Stimulated activated CD8-positive, alpha-beta memory T cell treated with anti-CD3 and anti-CD28 coated beads, Interleukin-12 subunit alpha, Interleukin-12 subunit beta, amount 100 ng/mL, for 24 hours (primary cell): ENCODE measurements around the gene DDIT4.
"Not testable (repeated sequence)": the region's sequence is repeated elsewhere in the genome, so short reads cannot be mapped to it uniquely, and the experiment has no call there.

Experiments used
- DNase-seq: peaks from one replicate; pipeline ENCODE4 v3.0.0-alpha.2; 2020; ENCODE audit errors: extremely low read depth

The DDIT4 gene

GRCh38 chr10:72267819-72268399 lies 5.8 kb upstream of the DDIT4 start:
- DNase-seq, result no peak

- not testable (repeated sequence) for DNase-seq
Measured at GRCh38 chr10:72268475-72269200, 5.1 kb upstream of the DDIT4 start.

GRCh38 chr10:72270607-72271281 lies 3.0 kb upstream of the DDIT4 start:
- no peak for DNase-seq

DNA sequence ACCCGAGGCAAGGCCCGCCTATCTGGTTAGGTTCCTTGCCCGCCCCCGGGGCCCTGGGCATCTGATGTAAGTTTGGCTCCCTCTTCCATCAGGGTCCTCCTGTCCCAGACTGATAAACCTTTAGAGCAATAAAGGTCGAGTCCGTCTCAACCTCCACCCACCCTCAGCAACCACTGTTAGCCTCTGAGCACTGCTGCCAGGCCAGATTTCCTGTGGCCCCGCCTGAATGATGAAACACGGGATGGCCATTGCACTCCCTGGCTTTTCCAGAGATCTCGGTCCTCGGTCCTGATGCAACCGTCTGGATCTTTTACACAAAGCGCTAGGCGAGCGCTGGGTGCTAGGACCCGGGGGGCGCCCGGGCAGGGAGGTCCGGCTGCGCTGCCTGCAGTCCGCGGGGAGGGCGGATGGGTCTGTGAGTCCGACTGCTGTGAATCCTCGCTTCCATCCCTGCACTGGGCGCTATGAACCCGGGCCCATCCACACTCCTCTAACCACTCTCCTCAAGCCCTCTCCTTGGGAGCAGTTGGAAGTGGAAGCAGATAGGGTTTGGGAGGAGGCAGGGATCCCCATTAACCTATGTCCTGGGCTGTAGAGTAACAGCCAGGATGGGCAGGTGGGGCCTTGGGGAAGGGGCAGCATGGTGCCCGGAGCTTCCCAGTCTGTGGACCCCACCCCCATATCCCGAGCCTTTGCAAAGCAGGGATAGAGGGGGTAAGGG lies 875 bp upstream of the DDIT4 start:
- no peak for DNase-seq

GRCh38 chr10:72274213-72274729 lies 547 bp downstream of the DDIT4 start:
- DNase-seq, result no peak

GRCh38 chr10:72274730-72275350 lies 1.1 kb downstream of the DDIT4 start:
- no peak for DNase-seq

DNA sequence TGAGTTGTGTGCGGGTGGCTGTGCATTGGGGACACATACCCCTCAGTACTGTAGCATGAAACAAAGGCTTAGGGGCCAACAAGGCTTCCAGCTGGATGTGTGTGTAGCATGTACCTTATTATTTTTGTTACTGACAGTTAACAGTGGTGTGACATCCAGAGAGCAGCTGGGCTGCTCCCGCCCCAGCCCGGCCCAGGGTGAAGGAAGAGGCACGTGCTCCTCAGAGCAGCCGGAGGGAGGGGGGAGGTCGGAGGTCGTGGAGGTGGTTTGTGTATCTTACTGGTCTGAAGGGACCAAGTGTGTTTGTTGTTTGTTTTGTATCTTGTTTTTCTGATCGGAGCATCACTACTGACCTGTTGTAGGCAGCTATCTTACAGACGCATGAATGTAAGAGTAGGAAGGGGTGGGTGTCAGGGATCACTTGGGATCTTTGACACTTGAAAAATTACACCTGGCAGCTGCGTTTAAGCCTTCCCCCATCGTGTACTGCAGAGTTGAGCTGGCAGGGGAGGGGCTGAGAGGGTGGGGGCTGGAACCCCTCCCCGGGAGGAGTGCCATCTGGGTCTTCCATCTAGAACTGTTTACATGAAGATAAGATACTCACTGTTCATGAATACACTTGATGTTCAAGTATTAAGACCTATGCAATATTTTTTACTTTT lies 1.8 kb downstream of the DDIT4 start:
- no peak for DNase-seq

- no peak for DNase-seq
Measured at GRCh38 chr10:72276013-72276387, 2.3 kb downstream of the DDIT4 start.

DNA sequence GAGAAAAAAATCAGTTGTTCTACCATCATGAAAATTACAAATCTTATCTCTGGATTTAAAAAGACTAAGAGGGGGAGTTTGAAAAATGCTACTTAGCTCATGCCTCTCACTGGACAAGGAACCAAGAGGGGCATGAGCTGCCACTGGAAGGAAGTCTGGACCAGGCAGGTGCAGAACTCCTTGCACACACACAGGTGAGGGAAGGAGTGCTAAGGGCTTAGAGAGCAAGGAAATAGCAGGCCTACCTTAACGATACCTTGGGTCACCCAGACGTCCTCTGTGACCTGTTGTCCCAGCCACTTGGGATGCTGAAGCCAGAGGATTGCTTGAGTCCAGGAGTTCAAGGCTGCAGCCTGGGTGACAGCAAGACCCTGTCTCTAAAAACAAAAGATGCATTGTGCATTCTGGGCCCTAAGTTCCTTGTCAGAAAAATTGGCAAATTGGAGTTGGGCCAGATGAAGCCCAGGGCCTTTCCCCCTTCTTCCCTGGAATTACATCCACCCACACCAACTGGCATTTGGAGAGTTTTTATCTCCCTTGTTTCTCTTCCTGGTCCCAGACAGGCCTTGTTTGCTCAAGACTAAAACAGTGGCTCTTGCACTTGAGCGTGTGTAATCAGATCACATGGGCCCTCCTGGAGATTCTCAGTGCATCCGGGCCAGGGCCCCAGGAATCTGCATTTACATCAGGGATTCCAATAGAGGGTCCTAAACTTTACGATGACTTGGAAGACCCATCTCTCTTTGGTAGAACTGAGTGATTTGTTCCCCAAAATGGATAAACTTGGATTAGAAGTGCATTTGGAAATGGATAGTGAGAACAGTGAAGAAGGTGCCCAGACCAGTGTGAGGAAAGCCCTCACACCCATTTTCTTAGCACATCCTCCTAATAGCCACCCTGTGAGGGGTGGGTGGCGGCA lies 3.0 kb downstream of the DDIT4 start:
- no peak for DNase-seq

DNA sequence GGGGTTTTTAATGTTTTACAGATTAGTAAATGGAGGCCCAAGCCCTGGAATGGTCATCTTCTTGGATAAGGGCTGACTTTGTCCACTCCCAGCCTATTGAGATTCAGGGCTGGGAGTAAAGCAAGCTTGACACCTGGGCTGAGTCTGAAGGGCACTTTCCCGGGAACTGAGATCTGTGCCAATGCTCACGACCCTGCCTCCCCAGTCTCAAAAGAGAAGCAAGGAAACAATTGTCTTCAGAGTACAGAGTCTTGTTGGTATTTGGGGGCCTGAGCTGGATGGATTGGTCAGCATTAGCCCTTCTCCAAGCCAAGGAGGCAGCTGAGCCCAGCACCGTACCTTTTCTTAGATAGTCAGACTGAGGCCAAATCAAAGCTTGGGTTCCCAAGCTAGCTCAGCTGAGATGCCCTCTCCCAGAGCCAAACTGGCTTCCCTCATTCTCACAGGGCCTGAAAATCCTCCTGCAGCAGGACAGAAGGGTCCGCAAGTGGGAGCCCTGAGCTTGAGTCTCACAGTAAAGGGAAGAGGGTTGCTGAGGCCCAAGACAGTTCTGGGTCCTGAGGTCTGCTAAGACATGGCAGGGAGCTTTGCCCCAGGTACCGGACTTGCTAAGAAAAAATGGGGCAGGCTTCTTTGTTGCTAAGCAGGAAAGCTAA lies 3.7 kb downstream of the DDIT4 start:
- no peak for DNase-seq

GRCh38 chr10:72277996-72278667 lies 4.4 kb downstream of the DDIT4 start:
- DNase-seq, result no peak

DNA sequence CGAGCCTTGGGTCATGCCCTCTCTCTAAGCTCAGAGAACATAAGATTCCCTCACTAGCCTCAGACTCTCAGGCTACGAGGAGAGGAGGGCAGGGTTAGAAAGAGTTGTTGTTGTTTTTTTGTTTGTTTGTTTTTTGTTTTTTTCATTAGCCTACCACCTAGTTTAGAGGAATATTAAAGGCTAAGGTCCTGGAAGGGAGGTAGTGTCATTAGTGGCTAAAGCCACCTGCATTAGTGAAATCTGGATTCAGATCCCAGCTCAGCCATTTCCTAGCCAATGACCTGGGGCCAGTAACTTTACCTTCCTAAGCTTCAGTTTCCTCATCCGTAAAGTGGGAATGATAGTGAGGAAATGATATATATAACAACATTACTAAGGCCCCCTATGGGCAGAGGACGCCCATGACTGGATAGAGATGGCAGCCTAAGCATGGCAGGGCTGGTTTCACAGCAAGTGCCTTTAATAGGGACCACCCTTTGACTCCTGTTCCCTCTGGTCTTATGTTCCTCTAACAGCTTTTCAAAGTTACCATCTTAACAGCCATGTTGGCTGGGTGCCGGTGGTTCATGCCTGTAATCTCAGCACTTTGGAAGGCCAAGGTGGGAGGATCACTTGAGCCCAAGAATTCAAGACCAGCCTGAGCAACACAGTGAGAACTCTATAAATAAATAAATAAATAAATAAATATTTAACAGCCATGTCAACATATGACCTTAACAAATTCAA lies 5.1 kb downstream of the DDIT4 start:
- no peak for DNase-seq

- DNase-seq, result not testable (repeated sequence)
Measured at GRCh38 chr10:72279587-72279986, 5.9 kb downstream of the DDIT4 start.

DNA sequence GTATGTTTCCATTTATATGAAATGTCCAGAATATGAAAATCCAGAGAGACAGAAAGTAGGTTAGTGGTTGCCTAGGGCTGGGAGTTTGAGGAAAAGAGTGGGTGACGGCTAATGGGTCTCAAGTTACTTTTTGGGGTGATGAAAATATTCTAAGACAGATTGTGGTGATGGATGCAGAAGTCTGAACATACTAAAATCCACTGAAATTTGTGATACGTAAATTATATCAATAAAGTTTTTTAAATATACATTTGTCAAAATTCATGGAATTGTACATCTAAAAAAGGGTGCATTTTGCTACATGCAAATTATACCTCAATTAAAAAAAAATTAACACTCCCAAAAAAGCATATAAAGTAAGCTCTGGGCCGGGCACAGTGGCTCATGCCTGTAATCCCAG lies 9.4 kb downstream of the DDIT4 start:
- DNase-seq, result no peak

GRCh38 chr10:72285972-72286521 lies 12.3 kb downstream of the DDIT4 start:
- DNase-seq, result no peak

DNA sequence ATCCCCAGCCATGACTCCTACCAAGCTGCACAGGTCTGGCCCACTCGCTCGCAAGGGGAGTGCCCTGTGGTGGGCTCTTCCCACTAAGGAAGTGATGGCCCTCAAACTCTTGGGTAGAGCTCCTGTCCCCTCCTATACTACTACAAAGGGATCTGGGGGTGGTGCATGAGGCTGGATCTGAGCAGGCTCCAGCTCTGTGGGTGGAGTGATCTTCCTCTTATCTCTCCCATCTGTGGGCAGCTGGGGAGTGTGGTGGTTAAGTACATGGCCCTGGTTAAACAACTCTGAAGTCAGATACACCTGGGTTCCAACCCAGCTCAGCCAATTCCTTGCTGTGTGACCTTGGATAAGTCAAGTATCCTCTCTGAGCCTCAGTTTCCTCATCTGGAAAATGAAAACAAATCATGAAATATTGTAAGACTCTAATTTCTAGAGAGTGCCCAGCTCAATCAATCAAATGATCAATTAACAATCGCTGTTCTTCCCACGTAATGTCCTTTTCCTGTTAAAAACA lies 17.4 kb downstream of the DDIT4 start:
- no peak for DNase-seq

GRCh38 chr10:72292223-72292691 lies 18.5 kb downstream of the DDIT4 start:
- no peak for DNase-seq
